Sigmoid colon (tissue), 4 donors: Measurements from ENCODE around the gene MZF1.

Source experiments
- POLR2AphosphoS5 ChIP-seq, 4 donors: sonication (generic); formaldehyde crosslinking; IDR thresholded peaks; one replicate each; pipeline ENCODE4 v1.6.1; 2017; ENCODE audit warnings: antibody characterized with exemption in 4 of 4
- TF ChIP-seq, protein P1 (sequence below), 4 experiments: fragments of 450-650 bp in 3 of 4; fragments of 200-600 bp in 1 of 4; IDR thresholded peaks; one replicate each; pipeline ENCODE4 v1.5.1; 2016 to 2019; ENCODE audit warnings: antibody characterized with exemption in 4 of 4, mild to moderate bottlenecking in 3 of 4, moderate library complexity in 2 of 4

- TF ChIP-seq, protein P1, sequence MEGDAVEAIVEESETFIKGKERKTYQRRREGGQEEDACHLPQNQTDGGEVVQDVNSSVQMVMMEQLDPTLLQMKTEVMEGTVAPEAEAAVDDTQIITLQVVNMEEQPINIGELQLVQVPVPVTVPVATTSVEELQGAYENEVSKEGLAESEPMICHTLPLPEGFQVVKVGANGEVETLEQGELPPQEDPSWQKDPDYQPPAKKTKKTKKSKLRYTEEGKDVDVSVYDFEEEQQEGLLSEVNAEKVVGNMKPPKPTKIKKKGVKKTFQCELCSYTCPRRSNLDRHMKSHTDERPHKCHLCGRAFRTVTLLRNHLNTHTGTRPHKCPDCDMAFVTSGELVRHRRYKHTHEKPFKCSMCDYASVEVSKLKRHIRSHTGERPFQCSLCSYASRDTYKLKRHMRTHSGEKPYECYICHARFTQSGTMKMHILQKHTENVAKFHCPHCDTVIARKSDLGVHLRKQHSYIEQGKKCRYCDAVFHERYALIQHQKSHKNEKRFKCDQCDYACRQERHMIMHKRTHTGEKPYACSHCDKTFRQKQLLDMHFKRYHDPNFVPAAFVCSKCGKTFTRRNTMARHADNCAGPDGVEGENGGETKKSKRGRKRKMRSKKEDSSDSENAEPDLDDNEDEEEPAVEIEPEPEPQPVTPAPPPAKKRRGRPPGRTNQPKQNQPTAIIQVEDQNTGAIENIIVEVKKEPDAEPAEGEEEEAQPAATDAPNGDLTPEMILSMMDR (IDR thresholded peaks at IDR 0.05) = peak in 3 of 4 experiments; percentile 55 to 57 (median 56)
- no peak for TF ChIP-seq POLR2AphosphoS5 (IDR thresholded peaks at IDR 0.05)
These were observed 54.7 kb downstream of the MZF1 start for GRCh38 chr19:58518256-58519086.
